Measurements from ENCODE around the gene ATOH8.

ATOH8 gene

GRCh38 chr2:85785027-85785822 is 31.4 kb downstream of the ATOH8 start:
- peak; percentile 96 for DNase-seq (ENCODE audit: low read depth, low spot score)
- TF ChIP-seq CTCF (IDR thresholded peaks at IDR 0.05; ENCODE audit: low read depth, low read length) = no peak
- no peak overlapping the region for H3K4me3 ChIP-seq (ENCODE audit: low read depth, low read length)
- in situ Hi-C loops (cut with HindIII; ENCODE audit: low sequenced_read_pairs) = no loop called here

- in situ Hi-C loops (cut with HindIII; ENCODE audit: low sequenced_read_pairs) = no loop called here
- DNase-seq (ENCODE audit: low read depth, low spot score) = no peak
- TF ChIP-seq CTCF (IDR thresholded peaks at IDR 0.05; ENCODE audit: low read depth, low read length) = no peak
- H3K4me3 ChIP-seq (ENCODE audit: low read depth, low read length) = no peak overlapping the region
Observed at GRCh38 chr2:85785871-85786270, 32.1 kb downstream of the ATOH8 start.

- no peak for TF ChIP-seq CTCF (IDR thresholded peaks at IDR 0.05; ENCODE audit: low read depth, low read length)
- DNase-seq (ENCODE audit: low read depth, low spot score) = no peak
- in situ Hi-C loops (cut with HindIII; ENCODE audit: low sequenced_read_pairs) = no loop called here
- H3K4me3 ChIP-seq (ENCODE audit: low read depth, low read length) = no peak overlapping the region
Observed at GRCh38 chr2:85786444-85786843, 32.7 kb downstream of the ATOH8 start.

DNA sequence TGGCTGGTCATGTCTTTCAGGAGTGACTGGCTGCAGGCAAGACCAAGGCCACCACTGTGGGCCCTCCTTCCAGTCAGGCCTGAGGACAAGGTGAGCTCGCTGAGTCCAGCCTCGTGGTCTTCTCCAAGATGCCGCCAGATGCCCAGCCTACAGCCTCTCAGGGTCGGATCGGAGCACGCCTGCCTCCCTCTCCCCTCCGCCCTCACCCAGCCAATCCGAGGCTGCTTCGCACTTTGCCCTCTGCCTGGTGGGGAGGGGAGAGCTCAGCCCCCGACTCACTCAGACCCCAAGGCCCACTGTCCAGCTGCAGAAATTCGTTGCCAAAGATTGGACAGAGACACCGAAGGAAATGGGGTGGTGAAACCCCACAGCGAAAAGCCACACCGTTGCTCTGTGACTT is 33.1 kb downstream of the ATOH8 start:
- TF ChIP-seq CTCF (IDR thresholded peaks at IDR 0.05; ENCODE audit: low read depth, low read length) = no peak
- H3K4me3 ChIP-seq (ENCODE audit: low read depth, low read length) = no peak overlapping the region
- DNase-seq (ENCODE audit: low read depth, low spot score) = no peak

GRCh38 chr2:85787282-85787980 is 33.6 kb downstream of the ATOH8 start:
- DNase-seq (ENCODE audit: low read depth, low spot score) = no peak
- in situ Hi-C loops (cut with HindIII; ENCODE audit: low sequenced_read_pairs) = no loop called here
- no peak for TF ChIP-seq CTCF (IDR thresholded peaks at IDR 0.05; ENCODE audit: low read depth, low read length)
- H3K4me3 ChIP-seq (ENCODE audit: low read depth, low read length) = no peak overlapping the region

More for the DNA sequence above, 33.1 kb downstream of the ATOH8 start:
- in situ Hi-C loops (cut with HindIII; ENCODE audit: low sequenced_read_pairs) = no loop called here

GRCh38 chr2:85787981-85788340 is 34.2 kb downstream of the ATOH8 start:
- H3K4me3 ChIP-seq (ENCODE audit: low read depth, low read length) = no peak overlapping the region
- TF ChIP-seq CTCF (IDR thresholded peaks at IDR 0.05; ENCODE audit: low read depth, low read length) = no peak
- in situ Hi-C loops (cut with HindIII; ENCODE audit: low sequenced_read_pairs) = no loop called here
- no peak for DNase-seq (ENCODE audit: low read depth, low spot score)
